SIG-M5 treated with dmso at 0.1 percent for 504 hours (cell line): ENCODE results near the gene AKT2.
"Not testable (repeated sequence)": the region's sequence is repeated elsewhere in the genome, so short reads cannot be mapped to it uniquely, and the experiment has no call there.

ENCODE experiments used
- DNase-seq: peaks from one replicate; lab custom pipeline; 2025; ENCODE audit not compliant: unreplicated experiment; lab: John Stamatoyannopoulos, UW

AKT2 gene

GRCh38 chr19:40221858-40222619, 63.1 kb downstream of the AKT2 start:
- peak; percentile 62 for DNase-seq

- no peak for DNase-seq
These were observed 64.5 kb downstream of the AKT2 start for GRCh38 chr19:40220674-40221073.

- no peak for DNase-seq
These were observed 65.3 kb downstream of the AKT2 start for GRCh38 chr19:40219721-40220276.

- not testable (repeated sequence) for DNase-seq
These were observed 66.1 kb downstream of the AKT2 start for GRCh38 chr19:40219029-40219428.

- DNase-seq: no peak
These were observed 66.9 kb downstream of the AKT2 start, which contains the start of gene TTC9B for GRCh38 chr19:40217934-40218890. TTC9B (minus strand) TSS chr19:40218384; CDS start chr19:40218381, 3 bp downstream.

GRCh38 chr19:40217027-40217810, 67.9 kb downstream of the AKT2 start:
- DNase-seq: no peak

GRCh38 chr19:40216777-40217026, 68.4 kb downstream of the AKT2 start:
- no peak for DNase-seq

GRCh38 chr19:40216013-40216776, 69.0 kb downstream of the AKT2 start:
- no peak for DNase-seq

- DNase-seq: no peak
These were observed 70.2 kb downstream of the AKT2 start for GRCh38 chr19:40214936-40215335.

- DNase-seq: no peak
These were observed 71.1 kb downstream of the AKT2 start for GRCh38 chr19:40213882-40214570.

- no peak for DNase-seq
These were observed 71.8 kb downstream of the AKT2 start for GRCh38 chr19:40213251-40213829.

- no peak for DNase-seq
These were observed 74.3 kb downstream of the AKT2 start for GRCh38 chr19:40210889-40211288.

GRCh38 chr19:40208602-40209001, 76.5 kb downstream of the AKT2 start:
- DNase-seq: no peak

GRCh38 chr19:40205760-40206159, 79.4 kb downstream of the AKT2 start:
- DNase-seq: no peak

GRCh38 chr19:40204381-40204780, 80.8 kb downstream of the AKT2 start:
- DNase-seq: no peak

- DNase-seq: no peak
These were observed 84.6 kb downstream of the AKT2 start for GRCh38 chr19:40200341-40201099.

- DNase-seq: no peak
These were observed 86.7 kb downstream of the AKT2 start for GRCh38 chr19:40198272-40198990.

GRCh38 chr19:40193587-40193849, 91.6 kb downstream of the AKT2 start:
- no peak for DNase-seq
